EH (cell line): ENCODE data around the gene CHD6.
A peak's percentile ranks its signal among the peaks of the same experiment; 100 is the strongest.

ENCODE experiments used
- DNase-seq: peaks from one replicate; pipeline ENCODE4 v3.0.0-alpha.2; 2015; ENCODE audit warnings: low read depth

Gene CHD6

DNA sequence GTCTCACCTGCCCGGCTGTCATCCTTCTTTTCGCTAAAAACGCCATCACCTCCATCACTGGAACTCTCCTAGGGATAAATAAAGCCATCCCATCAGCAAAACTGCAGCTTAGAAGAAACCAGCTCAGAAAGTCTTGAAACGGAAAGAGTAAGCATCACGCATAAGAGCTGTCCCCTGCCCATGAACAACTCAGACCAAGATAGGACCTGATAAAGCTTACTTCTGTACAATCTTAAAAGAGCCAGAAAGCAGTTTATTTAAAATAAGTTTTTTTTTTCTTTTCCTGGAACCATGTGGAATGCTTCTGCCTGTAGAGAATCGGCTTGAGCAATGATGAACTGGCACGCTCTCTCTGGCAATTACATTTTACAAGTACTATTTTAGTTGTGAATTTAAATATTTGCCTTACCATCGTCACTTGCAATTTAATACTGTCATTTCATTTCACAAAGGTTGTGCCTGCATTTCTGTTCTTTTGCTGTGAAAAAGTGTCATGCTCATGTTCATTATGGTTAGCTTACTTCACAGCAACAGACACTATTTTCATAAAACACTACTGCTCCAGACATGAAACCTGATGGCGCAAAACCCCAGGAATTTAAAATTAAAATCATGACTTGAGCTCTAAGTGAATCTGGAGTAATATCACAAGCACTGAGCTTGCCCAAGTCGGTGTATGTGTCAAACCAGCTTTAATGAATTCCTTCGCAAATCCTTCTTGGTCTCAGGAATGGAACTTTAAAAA, 191.9 kb downstream of the CHD6 start:
- peak; percentile 27 for DNase-seq

DNA sequence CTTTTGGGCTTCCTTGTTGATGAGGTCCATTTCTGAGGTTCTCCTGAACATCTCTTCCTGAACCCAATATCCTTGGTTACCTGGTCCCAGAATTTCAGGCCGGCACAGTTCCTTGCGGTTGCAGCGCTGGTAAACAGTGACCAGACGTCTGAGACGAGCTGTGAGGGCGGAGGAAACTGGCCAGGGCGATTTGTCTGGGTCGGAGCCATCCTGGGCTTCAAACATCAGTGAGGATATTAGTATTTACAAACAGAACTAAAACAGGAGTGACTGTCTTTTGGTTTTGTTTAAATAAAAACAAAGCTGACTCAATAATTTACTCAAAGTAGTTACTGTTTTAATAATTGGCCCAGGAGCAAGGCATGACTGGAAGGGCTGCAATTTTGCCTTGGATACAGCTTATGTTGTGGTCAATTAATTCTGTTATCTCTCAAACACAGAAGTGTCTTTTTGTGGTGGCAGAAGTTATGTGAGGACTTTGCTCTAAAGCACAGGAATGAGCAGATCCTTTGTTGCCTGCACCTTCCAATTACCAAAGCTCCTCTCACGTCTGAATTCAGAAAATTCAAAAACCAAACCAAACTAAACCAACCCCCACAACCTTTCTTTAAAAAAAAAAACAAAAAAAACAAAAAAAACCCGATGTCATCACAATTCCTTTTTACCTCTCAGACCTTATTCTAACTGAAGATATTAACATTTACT, 192.8 kb downstream of the CHD6 start:
- peak; percentile 70 for DNase-seq

DNA sequence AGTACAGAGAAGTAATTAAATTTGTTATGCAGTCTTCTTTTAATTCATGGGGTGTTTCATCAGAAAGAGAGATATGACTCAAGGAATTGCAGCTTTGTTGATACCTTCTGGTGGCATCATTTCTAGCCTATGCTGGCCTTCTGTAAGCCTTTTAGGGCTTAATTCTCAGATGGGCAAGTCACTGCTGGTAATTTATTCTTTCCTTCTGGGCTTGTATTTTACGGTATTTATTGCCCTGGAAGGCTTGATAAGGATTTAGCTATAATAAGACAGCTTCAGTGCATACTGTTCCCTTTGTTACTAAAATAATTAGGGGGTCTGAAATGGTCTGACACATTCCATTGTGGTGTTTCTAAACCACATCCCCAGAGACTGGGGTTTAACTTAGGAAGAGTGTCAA, 193.6 kb downstream of the CHD6 start:
- peak; percentile 55 for DNase-seq

DNA sequence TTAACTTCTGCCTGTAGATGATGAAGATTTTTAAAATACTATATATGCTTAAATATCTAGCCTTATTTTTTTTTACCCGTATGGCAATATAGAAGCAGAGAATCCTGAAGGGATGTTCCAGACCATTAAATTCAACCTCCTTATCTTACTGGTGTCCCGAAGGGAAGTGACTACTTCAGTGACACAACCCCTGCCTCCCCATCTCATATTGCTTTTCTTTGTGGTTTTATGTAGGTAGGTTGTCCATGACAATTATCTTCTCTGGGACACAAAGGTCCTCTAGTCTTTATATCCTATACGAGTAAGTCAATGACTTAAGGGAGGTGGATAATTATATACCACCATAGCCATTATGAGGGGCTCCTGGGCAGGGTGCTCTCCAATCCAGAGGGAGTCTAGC, 194.2 kb downstream of the CHD6 start:
- DNase-seq: no peak

DNA sequence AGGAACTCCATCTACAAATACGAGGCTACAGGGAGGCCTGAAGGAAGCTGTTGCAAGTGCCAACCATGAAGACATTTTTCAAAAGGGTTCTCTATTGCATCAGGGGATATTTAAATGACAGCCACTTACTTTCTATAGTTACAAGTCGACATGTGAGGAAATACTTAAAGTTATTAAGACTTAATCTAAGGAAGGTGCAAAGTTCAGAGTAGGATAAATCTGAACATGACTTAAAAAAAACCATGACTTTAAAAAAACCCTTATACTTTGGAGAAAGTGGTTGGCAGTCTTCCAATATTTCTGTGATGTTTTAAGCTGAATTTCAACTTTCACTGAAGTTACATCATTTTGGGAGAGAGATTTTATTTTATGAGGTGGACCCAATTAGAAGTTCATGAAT, 195.2 kb downstream of the CHD6 start:
- no peak for DNase-seq

DNA sequence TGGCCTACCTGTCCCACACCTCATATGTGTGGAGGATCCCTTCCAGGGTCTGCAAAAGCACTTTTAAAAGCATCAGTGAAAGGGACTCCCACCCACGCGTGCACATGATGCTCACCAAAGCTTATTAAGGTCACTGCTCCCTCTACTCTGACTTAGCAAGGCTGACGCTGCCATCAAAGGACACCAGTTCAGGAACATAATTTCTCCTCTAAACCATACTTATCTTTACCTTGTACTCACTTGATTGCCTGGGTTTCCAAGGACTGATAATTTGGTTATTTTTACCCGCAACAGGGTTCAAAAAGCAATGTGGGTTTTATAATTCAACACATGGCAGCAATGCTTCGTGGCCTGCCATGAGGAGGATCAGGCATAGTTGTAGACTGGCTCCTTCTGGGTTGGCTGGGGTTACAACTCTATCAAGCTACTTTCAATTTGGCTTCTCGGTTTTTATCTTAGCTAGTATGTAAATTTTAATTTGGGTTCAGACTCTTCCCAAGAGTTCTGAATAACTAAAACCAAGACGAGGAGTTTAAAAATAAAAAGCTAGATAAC, 199.4 kb downstream of the CHD6 start:
- no peak for DNase-seq

DNA sequence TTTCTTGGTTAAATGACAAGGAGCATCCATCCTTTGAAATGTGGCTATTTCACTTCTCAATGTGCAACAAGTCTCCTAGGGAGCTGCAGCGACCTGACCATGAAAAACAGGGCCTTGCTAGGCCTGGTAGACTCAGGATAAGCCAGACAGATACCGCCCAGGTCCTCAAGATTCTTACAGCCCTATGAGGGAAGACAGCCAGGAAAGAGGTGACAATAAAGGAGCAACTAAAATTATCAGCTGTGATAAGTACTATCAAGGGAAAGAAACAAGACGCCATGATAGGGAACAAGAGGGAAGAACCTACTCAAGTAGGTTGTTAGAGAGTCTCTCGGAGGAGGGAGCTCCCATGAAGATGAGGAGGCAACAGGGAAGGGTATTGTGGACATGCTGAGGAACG, 200.1 kb downstream of the CHD6 start:
- DNase-seq: no peak

DNA sequence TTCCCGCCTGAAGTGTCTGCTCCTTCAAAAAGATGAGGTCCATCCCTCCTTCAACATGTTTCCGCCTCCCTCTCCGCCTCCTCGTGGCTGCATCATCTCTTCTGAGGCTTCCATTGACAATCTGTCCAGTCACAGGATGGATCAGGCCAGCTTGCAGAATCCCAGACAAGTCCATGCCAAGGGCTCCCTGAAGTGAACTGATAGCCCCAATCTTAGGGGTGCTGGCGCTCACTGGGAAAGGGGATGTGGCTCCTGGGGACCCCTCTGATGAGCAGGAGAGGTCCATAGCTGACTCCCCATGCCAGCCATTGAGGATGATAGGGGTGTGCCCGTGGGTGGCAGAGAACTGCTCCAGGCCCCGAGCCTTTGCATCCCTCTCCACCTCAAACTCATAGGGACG, 203.0 kb downstream of the CHD6 start:
- DNase-seq: no peak

DNA sequence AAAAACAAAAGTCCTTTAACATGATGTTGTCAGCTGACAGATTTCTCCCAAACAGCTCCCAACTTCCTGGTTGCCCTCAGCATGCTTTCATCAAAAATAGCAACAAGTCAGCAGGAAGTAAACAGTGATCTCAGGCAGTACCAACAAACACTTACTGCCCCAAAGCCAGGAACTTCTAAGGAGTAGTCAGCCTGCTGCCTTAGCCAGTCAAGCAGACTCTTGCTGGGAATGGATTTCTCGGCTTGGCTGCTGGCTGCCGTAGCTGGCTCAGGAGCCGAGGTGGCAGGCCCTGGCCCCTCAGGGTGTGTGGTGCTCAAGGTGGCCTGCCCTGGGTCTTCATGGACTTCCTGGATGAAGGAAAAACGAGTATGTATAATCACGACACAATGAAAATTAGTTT, 205.0 kb downstream of the CHD6 start:
- peak; percentile 31 for DNase-seq

DNA sequence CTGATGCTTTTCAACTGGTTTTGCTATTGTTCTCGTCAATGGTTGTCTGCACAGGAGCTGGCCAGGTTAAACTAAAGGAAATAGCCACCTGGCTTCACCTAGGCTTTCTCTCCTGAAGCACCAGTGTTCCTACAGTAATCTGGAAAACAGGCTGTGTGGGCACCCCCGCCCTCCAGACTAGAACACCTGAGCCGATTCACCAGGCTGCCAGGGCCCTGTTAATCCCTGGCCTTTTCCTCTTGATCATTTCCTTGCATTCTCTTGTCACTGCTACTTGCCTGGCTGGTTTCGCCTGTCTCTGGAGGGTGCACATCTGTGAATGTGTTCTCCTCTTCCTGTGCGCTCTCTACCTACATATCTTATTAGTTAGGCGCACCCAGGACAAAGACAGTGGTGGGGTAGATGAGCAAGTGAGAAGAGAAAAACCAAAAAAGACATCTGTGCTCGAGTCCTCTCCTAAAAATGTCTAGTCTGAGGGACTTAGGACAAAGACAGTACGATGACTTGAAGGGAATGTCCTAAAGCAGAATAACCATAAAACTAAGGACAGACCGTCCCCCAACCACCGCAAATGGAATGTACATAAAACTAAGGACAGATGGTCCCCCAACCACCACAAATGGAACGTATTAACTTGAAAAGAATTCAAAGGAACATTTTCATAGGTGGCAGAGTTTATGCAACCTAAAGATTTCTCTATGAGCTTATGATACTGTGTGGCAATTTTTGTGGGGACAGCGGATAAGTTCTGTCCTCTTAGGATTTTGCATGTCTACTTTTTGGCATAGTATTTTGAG, 205.7 kb downstream of the CHD6 start:
- peak; percentile 42 for DNase-seq

DNA sequence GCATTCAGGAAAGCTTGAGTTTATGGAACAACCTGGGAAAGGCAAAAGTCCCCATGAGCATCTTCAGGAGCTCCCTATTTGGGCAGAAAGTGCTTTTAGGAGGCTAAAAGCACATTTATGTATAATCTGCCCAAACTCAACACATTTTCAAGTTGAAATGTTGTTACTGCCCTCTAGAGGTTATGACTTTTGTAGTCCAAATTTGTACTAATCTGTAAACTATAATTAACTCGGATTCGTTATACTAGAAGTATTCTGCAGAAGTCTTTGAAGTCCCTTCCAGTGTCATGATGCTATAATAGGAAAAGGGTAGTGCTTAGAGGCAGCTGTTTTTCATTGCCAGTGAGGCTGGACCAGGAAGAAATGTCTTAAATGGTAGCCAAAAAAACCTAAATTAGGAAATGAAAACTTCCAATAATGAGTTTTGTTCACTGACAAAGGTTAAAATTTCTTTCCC, 206.8 kb downstream of the CHD6 start:
- peak; percentile 75 for DNase-seq

DNA sequence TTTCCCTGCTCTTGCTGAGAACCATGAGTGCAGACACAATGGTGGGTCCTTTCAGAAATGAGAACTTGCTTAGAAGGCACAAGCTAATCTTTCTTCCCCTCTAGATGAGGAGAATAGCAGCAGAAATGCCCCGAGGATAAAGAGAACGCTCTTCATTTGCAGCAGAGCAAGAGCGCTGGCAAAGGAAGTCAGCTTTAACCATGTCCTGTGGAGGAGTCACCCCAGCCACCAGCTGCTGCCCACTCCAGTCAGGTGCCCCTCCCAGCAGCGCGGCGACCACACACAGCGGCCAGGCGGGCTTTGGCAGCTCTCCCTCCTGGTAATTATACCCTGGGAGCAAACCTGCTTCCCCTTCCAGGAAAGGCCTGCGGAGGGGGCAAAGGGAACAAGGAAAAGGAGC, 209.2 kb downstream of the CHD6 start:
- DNase-seq: peak; percentile 24

DNA sequence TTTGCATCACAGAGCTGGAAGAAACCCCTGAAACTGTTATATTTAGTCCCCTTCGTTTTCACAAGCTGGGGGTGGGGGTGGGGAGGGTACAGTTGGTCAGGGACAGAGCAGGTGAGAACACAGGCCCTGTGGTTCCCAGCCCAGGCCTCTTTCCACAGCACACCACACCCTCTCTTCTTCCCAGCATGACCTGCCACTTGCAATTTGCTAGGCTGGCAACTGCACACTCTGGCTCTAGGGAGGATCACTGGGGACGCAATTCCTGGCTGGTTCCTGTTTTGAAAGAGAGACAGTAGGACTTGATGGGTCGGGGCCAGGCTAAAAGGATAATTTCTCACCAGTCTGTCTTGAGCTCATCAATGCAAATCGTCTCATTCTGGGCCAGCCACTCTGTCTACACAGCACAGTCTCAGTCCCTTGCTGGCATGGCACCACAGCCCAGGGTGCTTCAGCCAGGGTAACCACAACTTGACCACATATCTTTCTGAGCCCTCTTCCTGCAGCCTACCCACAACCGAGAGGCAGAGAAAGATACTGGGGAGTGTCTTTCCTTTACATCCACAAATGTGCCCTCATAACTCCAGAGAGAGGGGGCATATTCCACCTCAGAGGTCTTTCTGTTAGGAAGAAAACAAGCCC, 209.9 kb downstream of the CHD6 start:
- DNase-seq: no peak

DNA sequence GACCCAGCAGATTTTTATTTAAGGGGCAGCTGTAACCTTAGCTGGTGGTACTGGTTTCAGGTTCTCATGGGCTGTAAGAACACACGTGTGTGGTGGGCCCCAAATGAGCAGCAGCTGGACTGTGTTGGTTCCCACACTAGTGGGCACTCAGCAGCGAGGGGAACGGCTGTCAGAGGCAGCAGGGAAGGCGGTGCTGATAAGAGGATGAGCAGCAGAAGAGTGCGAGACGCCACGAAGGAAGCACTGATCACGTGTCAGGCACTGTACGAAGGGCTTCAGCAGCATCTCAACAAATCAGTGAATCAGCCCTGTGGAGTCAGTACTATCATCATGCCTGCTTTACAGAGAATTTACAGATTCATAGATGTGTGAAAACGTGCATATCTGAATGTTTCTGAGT, 210.6 kb downstream of the CHD6 start:
- DNase-seq: no peak

DNA sequence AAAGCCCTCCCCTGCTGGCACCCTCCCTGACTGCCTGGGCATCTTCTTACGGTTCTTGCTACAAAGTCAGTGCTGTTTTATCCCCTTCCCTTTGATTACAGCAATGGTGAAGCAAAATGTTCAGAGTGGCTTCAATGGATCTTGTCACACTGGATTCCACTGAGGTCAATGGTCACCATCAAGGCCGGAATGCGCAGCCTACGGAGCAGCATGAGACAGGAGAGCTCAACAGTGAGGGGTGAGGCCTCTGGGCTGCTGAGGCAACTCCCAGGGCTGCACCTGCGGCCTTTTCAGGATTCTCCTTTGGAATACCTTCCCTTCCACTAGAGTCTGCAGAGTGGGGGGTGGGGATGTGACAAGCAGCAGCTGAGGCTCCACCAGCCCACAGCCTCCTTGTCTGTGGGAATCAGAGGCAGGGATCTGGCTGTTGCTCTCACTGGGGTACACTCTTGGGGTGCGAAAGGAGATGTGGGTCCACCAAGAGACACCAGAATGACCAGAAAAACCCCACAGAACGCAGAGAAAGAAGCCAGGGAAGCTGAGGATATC, 211.2 kb downstream of the CHD6 start:
- no peak for DNase-seq

DNA sequence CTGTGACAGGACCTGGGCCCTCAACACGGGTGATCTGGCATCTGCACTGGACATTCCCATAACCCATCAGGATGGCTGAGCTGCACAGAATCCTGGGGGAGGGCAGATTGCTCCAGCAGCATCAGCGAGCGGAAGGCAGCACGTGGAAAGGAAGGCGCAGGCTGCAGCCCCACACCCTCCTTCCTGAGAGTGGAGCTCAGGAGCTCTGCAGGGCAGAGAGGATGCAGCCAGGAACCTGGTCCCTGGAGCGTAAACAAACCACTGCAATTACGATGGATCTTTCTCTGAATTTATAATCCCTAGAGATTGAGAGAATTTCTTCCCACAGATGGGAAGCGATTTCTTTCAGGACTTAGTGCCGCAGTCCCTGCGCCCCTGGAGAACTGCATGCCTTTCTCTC, 211.8 kb downstream of the CHD6 start:
- DNase-seq: no peak

DNA sequence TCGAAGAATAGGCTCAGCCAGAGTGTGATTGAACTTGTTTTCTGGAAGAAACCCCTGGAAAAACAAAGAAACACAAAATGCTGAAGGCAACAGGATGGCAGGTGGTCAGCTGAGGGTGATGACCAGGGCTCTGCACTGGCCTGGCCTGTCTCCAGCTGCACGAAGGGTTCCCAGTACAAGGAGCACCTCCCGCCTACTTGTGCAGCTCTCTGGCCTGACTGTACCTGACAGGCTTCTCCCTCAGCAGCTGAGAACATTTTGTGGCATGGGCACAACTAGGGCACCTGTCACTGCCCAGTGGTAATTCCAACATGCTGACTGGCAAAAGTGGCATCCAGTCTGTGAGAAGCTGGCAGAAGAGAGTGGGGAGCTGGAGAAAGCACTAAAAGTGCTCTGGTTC, 212.7 kb downstream of the CHD6 start:
- no peak for DNase-seq

DNA sequence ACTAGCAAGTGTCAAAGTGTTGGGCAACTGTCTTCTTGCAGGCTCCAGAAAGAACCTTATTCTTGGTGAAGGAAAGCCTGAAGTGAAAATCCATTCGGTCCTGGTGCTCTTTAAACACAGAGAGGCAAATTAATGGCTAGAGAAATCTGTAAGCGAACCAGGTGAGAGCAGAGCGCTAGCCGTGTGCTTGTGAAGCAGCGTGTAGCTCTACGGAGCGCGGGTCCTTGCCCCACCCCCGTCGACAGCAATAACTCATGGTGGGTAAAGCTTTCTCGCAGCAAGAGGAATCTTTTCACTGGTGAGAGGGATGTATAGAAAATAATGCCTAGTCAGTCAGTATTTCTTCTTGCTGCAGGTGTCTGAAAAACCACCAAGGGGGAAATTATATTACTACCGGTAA, 214.6 kb downstream of the CHD6 start:
- no peak for DNase-seq

DNA sequence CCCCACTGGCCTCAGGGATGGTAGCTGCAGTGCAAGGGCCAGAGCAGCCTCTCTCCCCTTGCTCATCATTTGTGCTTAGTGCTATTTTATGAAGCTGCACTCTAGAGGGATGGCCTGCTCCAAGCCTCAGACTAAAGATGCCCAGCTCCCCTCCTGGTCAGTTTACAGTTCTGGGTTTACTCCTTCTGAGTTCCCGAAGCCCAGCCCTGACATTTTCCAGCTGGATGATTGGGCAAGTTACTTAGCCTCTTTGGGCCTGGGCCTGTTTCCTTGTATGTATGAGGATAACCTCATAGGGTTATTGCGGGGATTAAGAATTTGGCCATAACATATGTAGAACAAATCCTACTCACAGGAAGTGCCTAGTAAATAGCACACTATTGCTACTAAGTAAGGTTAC, 219.8 kb downstream of the CHD6 start:
- no peak for DNase-seq

DNA sequence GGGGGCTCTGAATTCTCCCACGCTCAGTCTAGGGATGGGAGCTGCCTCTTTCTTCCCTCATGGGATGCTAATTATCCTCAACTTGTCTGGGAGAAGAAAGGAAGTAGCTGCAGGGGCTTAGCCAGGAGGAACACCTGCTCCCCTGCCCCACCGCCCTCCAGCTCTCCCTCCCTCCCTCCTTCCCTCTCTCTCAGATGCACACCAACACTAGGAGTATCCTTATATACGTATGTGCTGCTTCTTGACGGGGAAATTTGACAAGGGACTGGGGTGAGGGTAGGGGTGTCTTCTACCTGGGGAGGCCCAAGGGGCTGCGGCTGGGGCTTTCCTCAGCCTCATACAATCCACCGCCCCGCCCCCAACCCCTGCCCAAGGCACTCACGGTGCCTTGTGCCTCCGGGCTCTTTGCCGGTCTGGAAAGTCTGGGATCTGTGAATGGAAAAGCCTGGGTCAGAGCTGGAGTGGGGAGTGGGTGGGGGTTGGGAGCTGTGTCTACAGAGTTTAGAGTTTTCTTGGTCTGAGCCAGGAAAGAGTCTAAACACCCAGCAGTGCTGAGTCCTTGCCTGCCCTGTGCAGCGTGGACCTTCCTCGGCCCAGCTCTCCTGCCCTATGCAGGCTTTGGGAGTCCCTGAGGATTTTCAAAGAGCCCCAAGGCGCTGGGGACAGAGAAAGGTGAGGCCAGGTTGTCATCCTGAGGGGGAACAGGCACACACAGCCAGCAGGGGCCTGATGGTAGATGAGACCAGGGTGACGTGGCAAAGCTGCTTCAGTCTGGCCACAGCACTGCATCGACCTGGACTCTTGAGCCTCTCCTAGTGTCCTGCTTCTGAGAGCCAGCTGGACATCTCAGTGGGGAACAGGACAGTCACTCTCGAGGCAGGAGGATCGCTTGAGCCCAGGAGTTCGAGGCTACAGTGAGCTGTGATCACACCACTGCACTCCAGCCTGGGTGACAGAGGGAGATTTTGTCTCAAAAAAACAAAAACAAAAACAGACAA, 222.2 kb downstream of the CHD6 start:
- no peak for DNase-seq
